KOPT-K1 (cell line): Measurements from ENCODE around the gene SETD2.
"Not testable (repeated sequence)": the region's sequence is repeated elsewhere in the genome, so short reads cannot be mapped to it uniquely, and the experiment has no call there.

Source experiments
- H3K27ac ChIP-seq: fragments of 200-600 bp; sonication (generic); 2 replicates; pipeline ENCODE4 v1.5.1; 2016; ENCODE audit warnings: antibody characterized with exemption, mild to moderate bottlenecking, low read depth, low read length; ENCODE audit not compliant: poor library complexity, severe bottlenecking
- H3K36me3 ChIP-seq: fragments of 200-600 bp; sonication (generic); 2 replicates; pipeline ENCODE4 v1.5.1; 2017; ENCODE audit warnings: antibody characterized with exemption, mild to moderate bottlenecking, low read length, moderate library complexity; ENCODE audit not compliant: insufficient read depth
- H3K9me3 ChIP-seq: fragments of 200-600 bp; sonication (generic); 2 replicates; pipeline ENCODE4 v1.5.1; 2017; ENCODE audit warnings: antibody characterized with exemption, low read length, mild to moderate bottlenecking; ENCODE audit not compliant: insufficient read depth, poor library complexity, severe bottlenecking

The SETD2 gene

DNA sequence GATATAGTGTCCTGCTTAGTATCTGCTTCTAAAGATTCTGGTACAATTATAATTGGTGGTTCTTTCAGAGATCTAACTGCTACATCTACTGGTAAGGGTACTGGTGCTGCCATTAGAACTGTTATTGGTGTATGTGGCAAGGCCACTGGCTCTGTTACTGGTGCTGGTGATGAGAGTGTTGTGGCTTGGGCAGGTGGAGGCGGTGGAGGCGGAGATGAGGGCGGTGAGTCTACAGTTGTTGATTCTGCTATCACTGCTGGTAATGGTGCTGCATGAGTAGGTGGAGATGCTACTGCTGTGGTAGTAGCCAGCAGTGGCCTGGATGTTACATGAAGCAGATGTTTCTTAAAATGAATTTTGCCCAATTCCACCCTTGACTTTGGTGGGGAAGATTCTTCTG lies 40.1 kb downstream of the SETD2 start:
- Histone ChIP-seq H3K27ac (no peak overlapping the region), H3K36me3 (peaks cover 65% of the 10 kb centered on the region), H3K9me3 (peaks cover 9% of the 10 kb centered on the region)

DNA sequence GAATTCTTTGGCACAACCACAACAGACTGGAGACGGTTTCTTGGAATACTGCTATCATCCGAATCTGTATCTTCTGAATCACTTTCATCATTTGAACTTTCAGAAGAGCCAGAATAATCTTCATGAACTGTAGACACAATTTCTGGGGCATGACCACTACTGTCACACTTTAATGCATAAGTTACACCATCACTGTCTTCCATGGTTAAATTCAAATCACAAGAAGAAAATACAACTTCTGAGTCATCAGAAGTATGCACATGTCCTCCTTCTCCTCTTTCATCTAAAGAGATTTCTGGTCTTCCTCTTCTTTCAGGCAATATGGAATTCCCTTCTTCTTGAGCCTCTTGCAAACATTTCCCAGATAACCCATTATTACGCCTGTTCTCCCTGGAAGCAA lies 42.5 kb downstream of the SETD2 start:
- peaks cover 72% of the 10 kb centered on the region for H3K36me3 ChIP-seq
- H3K27ac ChIP-seq = no peak overlapping the region
- peaks cover 9% of the 10 kb centered on the region for H3K9me3 ChIP-seq

DNA sequence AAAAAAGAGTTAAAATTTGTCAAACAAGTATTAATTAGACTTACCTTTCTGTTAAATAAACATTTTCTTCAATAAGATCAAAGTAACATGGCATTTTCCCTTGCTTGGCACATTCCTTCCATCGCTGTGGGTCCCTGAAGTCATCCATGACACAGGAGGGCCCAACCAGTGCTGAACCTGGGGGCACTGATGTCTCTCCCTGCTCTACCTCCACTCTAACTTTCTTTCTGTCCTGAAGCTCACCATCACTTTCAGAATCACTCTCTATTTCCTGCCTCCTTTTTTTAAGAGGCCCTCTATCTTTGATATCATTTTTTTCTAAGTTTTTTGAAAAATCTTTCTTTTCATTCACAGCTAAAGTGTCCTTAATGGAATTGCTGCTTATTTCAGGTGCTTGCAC lies 43.8 kb downstream of the SETD2 start:
- peaks cover 9% of the 10 kb centered on the region for H3K9me3 ChIP-seq
- peaks cover 78% of the 10 kb centered on the region for H3K36me3 ChIP-seq
- no peak overlapping the region for H3K27ac ChIP-seq

DNA sequence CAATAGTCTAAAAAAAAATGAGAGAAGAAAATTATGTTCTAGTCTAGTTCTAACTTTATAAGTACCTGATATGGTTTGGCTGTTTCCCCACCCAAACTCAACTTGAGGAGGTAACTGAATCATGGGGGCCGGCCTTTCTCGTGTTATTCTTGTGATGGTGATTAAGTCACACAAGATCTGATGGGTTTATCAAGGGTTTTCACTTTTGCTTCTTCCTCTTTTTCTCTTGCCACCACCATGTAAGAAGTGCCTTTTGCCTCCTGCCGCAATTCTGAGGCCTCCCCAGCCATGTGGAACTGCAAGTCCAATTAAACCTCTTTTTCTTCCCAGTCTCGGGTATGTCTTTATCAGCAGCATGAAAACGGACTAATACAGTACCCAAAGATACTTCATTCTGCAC lies 44.5 kb downstream of the SETD2 start:
- H3K36me3 ChIP-seq = peaks cover 83% of the 10 kb centered on the region
- not testable (repeated sequence) for H3K9me3 ChIP-seq, H3K27ac ChIP-seq

DNA sequence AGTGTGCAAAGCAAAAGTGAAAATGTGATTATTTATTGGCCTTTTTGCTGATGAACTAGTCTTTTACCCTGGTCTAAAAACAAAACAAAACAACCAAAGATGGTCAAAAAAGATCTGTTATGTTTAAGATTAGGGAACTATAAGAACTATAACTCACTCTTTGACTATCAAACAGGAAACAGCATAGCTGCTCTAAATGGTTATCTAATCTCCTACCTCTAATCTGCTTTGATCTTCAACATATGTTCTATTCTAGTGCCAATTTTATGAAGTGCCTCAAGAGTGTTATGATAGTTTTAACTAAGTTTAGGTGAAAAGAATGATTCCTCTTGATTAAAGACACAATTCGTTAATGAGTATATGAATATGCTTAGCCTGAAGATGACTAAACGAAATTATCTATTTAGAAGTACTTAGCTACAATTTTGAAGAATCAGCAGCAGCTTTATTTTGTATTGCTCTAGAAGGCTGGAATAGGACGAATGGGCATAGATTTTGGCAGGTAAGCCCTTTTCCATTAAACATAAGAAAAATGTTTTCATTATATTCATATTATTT lies 46.0 kb downstream of the SETD2 start:
- Histone ChIP-seq H3K9me3 (peaks cover 9% of the 10 kb centered on the region), H3K36me3 (peaks cover 83% of the 10 kb centered on the region), H3K27ac (no peak overlapping the region)

DNA sequence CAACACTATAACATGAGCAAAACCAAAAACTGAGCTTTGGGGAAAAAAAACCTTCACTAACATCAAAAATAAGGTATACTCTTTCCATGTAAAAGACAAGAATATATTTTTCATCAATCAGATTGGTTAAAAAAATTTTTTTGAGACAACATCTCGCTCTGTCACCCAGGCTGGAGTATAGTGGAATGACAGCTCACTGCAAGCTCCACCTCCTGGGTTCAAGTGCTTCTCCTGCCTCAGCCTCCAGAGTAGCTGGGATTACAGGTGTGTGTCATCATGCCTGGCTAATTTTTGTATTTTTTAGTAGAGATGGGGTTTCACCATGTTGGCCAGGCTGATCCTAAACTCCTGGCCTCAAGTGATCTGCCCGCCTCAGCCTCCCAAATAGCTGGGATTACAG lies 48.4 kb downstream of the SETD2 start:
- H3K36me3 ChIP-seq = peaks cover 83% of the 10 kb centered on the region
- H3K27ac ChIP-seq, H3K9me3 ChIP-seq: not testable (repeated sequence)

DNA sequence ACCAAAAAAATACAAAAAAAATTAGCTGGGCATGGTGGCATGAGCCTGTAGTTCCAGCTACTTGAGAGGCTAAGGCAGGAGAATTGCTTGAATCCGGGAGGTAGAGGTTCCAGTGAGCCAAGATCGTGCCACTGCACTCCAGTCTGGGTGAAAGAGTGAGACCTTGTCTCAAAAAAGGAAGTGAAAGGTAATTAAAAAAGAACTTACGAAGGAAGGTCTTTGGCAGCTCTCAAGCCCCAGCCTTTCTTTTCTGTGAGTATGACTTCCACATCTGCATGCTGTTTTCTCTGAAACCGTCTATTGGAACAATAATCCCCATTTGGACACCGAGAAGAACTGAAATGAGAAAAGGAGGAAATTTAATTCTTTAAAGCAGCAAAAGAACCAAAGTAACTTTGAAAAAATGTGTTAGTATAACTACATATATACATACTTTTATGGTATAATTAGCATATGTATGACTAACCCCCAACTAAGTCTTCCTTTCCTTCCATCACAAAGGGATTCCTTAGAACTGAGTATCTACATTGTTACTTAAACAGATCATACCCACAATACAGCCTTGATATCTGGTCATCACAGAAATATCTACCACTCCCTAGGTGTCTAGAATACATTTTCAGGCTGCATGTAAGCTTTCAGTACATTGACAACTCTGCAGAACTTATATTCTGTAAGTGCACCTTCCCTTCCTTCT lies 50.1 kb downstream of the SETD2 start:
- H3K9me3 ChIP-seq = no peaks in the 10 kb centered on the region
- H3K36me3 ChIP-seq = peaks cover 84% of the 10 kb centered on the region
- no peak overlapping the region for H3K27ac ChIP-seq

DNA sequence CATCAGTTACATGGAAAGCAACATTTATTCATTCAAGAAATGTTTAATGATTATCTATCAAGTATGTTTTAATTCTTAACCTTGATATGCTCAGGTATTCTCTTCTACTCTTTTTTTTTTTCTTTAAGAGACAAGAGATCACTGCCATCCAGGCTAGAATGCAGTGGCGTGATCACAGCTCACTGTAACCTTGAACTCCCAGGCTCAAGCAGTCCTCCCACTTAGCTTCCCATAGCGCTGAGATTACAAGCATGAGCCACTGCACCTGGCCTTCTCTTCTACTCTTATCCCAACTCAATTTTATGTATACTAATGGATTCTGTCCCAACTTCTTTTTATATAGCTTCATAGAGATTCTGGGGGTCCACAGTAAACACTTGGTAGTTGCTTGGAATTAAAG lies 50.9 kb downstream of the SETD2 start:
- Histone ChIP-seq H3K27ac (no peak overlapping the region), H3K36me3 (peaks cover 92% of the 10 kb centered on the region), H3K9me3 (no peaks in the 10 kb centered on the region)

DNA sequence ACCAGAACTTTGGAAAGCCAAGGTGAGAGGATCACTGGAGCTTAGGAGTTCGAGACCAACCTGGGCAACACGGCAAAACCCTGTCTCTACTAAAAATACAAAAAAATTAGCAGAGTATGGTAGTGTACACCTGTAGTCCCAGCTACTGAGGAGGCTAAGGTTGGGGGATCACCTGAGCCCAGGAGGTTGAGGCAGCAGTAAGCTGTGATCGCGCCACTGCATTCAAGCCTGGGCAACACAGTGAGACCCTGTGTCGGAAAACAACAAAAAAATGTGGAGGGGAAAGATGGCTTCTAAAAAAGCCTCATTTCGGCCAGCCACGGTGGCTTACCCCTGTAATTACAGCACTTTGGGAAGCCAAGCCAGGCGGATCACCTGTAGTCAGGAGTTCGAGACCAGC lies 54.5 kb downstream of the SETD2 start:
- Histone ChIP-seq H3K36me3 (peaks cover 98% of the 10 kb centered on the region), H3K9me3 (no peaks in the 10 kb centered on the region), H3K27ac (no peak overlapping the region)

DNA sequence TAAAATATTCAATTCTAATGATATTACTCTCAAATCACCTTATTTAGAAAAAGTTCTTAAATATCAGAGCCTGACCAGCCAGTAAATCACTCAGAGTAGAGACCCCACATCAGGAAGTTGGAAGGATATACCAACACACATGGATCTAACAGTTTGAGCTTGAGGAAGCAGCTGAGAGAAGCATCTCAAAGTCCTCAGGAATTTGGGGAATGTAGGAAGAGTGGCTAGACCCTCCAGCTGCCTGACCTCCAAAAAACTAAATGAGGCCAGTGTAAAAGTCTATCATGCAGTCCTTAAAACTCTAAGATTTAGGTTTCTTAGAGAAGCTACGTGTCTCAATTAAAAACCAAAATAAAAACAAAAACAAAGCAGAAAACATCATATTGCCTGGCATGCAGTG lies 55.4 kb downstream of the SETD2 start:
- H3K27ac ChIP-seq = no peak overlapping the region
- peaks cover 96% of the 10 kb centered on the region for H3K36me3 ChIP-seq

DNA sequence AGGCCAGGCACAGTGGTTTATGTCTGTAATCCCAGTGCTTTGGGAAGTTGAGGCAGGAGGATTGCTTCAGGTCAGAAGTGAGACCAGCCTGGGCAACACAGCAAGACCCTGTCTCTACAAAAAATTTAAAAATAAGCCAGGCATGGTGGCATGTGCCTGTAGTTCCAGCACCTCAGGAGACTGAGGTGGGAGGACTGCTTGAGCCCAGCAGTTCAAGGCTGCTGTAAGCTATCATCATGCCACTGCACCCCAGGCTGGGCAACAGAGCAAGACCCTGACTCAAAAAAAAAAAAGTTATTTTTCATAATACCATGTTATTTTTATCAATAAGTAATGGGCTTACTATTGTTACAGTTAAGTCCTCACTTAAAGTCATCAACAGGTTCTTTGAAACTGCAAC lies 59.7 kb downstream of the SETD2 start:
- Histone ChIP-seq H3K9me3 (no peaks in the 10 kb centered on the region), H3K36me3 (peaks cover 94% of the 10 kb centered on the region), H3K27ac (no peak overlapping the region)

More for the DNA sequence above, 55.4 kb downstream of the SETD2 start:
- H3K9me3 ChIP-seq = no peaks in the 10 kb centered on the region

DNA sequence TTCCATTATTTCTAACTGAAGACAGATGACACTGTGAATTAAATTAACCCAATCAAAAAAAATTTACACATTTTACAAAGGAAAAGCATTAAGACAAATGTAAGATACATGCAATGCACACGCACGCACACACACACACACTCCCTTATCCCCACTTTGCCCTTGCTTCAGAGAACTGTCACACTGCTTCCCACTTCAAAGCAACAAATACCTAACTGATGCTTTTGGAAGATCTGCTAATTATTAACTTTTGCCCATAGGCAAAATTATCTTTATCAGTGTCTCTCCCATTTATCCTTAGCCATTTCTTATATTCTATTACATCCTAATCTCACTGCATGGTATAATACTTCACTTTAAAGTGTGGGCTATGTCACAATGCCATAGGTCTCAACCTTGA lies 60.3 kb downstream of the SETD2 start:
- Histone ChIP-seq H3K9me3 (no peaks in the 10 kb centered on the region), H3K36me3 (peaks cover 94% of the 10 kb centered on the region)

DNA sequence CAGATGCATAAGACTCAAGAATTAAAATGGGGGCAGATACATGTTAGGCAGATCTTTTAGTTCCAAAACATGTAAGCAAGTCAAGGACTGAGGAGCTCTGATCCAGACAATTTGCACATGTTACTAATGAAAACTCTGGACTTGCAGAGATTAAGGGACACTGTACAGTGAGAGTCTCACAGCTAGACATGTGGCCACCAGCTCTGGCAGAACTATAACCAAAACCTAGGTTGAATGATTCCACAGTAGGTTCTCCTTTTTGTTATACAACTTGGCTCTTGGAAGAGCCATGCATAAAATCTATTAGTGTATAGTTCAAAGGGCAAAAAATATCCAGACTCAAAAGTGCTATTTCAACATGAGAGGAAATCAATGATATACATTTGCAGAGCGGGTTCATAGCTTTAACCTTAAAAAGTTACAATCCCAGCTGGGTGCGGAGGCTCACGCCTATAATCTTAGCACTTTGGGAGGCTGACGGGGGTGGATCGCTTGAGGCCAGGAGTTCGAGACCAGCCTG lies 61.8 kb downstream of the SETD2 start:
- peaks cover 94% of the 10 kb centered on the region for H3K36me3 ChIP-seq

More for the DNA sequence above, 60.3 kb downstream of the SETD2 start:
- no peak overlapping the region for H3K27ac ChIP-seq

DNA sequence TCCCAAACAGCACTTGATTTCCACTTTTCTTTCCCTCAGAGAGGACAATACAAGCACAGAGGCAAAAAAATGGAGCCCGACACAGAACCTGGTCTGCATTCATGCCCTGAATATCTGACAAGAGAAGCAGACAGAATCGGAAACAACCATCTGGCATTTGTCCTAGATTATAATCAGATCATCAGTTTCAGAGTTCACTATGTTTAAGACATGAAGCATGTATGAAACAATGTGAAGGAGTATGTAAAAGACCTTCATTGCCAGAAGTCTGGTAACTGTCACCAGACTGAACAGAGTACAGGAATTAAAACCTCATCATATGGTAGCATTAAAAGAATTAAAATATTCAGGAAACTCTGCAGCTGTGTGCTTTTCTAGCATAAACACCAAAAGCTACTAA lies 65.0 kb downstream of the SETD2 start:
- Histone ChIP-seq H3K27ac (no peak overlapping the region), H3K36me3 (peaks cover 97% of the 10 kb centered on the region)

More for the DNA sequence above, 61.8 kb downstream of the SETD2 start:
- Histone ChIP-seq H3K27ac (no peak overlapping the region), H3K9me3 (no peaks in the 10 kb centered on the region)

DNA sequence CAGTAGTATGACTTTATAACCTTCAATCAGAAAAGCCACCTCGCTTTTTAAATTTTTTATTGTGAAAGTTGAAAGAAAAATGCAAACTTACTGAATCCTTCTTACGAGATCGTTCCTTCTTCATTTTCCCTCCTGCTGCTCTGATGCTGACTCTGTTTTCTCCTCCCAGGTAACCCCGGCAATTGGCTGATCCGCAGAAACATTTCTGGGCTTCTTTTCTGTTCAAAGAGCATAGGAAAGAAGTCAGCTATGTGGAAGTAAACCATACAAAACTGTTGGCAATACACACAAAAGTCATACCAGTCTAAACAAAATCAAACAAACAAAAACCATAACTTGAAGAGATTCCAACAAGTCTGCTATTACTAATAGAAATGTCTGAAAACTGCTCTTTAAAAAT lies 66.0 kb downstream of the SETD2 start:
- Histone ChIP-seq H3K27ac (no peak overlapping the region), H3K9me3 (no peaks in the 10 kb centered on the region), H3K36me3 (peaks cover 97% of the 10 kb centered on the region)

More for the DNA sequence above, 65.0 kb downstream of the SETD2 start:
- H3K9me3 ChIP-seq = no peaks in the 10 kb centered on the region

DNA sequence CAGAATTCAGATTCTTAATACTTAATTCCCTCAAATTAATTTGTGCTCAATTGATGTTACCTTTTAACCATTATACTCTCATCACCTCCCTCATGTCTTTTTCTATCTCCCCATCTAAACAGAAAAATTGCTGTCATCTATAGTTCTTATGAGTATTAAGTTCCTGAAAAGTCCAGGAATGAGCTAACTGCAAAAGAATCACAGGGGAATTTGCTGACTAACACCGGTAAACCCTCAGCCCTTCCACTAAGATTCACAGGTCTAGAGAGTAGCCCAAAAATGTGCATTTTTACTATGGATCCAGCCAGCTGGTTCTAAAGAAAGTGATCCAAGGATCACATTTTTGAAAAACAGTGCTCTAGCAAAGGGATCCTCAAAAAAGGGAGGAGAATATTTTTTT lies 67.0 kb downstream of the SETD2 start:
- Histone ChIP-seq H3K9me3 (no peaks in the 10 kb centered on the region), H3K27ac (no peak overlapping the region), H3K36me3 (peaks cover 95% of the 10 kb centered on the region)
